GM12874 (cell line): ENCODE data around the gene MOB3A.

Experiments
- CTCF ChIP-seq: IDR thresholded peaks from 2 replicates; pipeline ENCODE4 v1.5.1; 2011; ENCODE audit warnings: low read depth, mild to moderate bottlenecking, control low read depth, low read length, moderate library complexity; ENCODE audit not compliant: insufficient read depth

MOB3A gene

GRCh38 chr19:2039959-2040646 is 56.0 kb downstream of the MOB3A start:
- no peak for TF ChIP-seq CTCF

GRCh38 chr19:2039089-2039958 is 56.8 kb downstream of the MOB3A start:
- no peak for TF ChIP-seq CTCF

GRCh38 chr19:2038284-2039088 is 57.6 kb downstream of the MOB3A start:
- no peak for TF ChIP-seq CTCF

GRCh38 chr19:2037651-2038255 is 58.4 kb downstream of the MOB3A start:
- no peak for TF ChIP-seq CTCF

DNA sequence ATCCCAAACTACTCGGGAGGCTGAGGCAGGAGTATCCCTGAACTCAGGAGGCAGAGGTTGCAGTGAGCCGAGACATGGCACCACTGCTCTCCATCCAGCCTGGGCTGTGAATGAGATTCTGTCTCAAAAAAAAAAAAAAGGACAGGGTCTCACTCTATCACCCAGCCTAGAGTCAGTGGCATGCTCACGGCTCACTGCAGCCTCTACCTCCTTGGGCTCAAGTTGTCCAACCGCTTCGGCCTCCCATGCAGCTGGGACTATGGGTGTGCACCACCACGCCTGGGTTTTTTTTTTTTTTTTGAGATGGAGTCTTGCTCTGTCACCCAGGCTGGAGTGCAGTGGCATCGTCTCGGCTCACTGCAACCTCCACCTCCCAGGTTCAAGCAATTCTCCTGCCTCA is 59.7 kb downstream of the MOB3A start:
- no peak for TF ChIP-seq CTCF

DNA sequence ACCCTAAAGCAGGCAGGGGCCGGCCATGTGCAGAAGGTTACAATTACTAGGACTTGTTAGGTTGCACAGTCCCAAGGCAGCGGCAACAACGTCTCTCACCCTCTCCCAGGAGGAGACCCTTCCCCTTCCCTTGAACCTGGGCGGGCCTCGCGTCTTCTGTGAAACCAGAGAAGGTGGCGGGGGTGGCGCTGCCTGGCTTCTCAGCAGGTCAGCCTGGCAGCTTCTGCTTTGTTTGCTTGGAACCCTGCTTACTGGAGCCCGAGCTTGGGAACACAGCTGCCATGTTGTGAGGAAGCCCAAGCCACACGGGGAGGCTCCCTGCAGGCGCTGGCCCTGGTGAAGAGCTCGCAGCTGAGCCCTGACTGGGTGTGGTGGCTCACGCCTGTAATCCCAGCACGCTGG is 60.5 kb downstream of the MOB3A start:
- TF ChIP-seq CTCF = no peak
